Fibroblast of skin of back (primary cell): ENCODE measurements around the gene PDGFD.

ENCODE experiments used
- DNase-seq: peaks from one replicate; pipeline ENCODE4 v3.0.0-alpha.2; 2013

The PDGFD gene

GRCh38 chr11:103880968-103881367 is 283.0 kb downstream of the PDGFD start:
- DNase-seq = no peak

DNA sequence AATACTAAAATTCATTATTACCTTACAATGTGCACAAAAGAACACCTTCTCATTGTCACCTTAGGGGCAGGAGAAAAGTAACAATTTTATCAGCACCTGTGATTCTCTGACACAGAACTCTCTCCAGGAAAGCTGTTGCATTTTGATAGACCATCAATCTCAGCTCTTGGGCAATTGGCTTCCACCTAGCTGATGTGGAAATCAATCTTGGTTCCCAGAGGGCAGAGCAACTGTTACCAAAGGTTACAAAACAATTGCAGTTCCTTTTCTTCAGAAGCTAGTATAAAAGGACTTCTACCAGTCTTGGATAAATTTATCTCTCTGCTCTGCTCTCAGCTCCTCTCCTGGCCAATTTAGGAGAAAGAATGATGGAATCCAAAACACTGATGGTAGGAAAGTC is 285.3 kb downstream of the PDGFD start:
- DNase-seq = no peak

DNA sequence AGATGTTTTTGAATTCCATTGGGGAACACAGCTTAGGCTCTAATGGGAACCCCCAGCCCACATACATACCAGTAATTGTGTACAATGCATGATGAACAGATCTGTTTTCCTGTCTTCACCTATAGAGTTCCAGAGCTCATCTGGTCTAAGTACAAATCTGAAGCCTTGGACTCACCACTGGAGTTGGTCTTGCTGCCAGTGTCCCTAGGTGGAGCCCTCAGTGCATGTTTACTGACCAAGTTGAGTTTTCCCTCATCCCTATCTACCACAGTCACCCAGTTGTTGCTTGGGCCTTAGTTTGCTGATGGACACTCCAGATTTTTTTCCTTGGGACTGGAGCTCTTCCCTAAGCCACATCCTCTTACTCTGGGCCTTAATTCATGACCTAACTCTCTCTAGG is 286.7 kb downstream of the PDGFD start:
- DNase-seq = peak; percentile 13

GRCh38 chr11:103875855-103876510 is 288.0 kb downstream of the PDGFD start:
- no peak for DNase-seq

- DNase-seq = no peak
These were observed 291.2 kb downstream of the PDGFD start for GRCh38 chr11:103872748-103873147.

DNA sequence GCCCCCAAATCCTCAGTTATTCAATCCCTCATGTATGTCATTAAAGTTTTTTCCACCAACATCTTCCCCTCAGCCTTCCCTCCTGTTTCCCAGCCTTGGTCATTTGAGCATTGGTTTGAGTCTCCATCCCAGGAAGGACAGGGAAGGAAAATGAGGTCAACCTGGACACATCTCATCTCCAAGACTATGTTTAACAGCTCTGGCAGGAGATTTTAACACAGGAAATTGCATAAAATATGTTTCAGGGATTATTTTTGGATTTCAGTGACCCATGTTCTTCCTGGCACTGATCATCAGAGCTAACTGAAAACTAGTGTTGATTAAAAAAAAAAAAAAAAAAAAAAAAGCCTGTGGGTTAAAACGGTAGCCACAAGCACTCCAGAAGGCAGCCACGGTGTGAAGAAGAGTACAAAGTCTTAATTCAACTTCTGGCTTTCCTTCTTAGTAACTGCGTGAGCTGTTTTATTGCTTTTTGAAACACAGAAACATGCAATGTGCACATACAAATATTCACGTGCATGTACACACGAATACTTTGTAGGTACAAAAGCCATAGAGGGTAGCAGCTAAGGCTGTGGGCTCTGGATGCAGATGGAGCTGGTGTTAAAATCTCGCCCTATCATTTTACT is 291.9 kb downstream of the PDGFD start:
- DNase-seq = no peak

- DNase-seq = no peak
These were observed 293.1 kb downstream of the PDGFD start for GRCh38 chr11:103870821-103871309.

GRCh38 chr11:103867481-103867880 is 296.5 kb downstream of the PDGFD start:
- no peak for DNase-seq

- peak; percentile 68 for DNase-seq
These were observed 300.4 kb downstream of the PDGFD start for GRCh38 chr11:103863497-103863896.

DNA sequence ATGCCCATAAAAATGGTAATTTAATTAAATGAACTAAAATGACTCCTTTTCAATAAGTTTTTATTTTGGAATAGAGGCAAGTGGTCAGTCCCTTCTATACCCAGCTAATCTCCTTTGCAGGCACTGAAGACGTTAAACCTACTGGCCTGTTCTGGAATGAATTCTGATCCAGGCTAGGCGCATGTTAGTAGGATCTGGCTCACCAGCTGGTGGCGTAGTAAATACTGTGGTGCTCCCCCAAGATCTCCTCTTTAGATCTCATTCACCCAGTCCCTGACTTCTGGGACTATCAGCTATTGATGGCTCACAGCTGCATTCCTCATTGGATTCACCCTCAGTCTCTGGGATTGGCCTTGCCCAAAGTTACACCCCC is 301.2 kb downstream of the PDGFD start:
- DNase-seq = no peak

- no peak for DNase-seq
These were observed 301.7 kb downstream of the PDGFD start for GRCh38 chr11:103862094-103862801.
